Lower leg skin (tissue), 3 donors: ENCODE results near the gene HMGXB4.

Experiments used
- CTCF ChIP-seq, 3 donors: fragments of 450-650 bp; IDR thresholded peaks; one replicate each; pipeline ENCODE4 v1.5.1; 2016; ENCODE audit warnings: antibody characterized with exemption in 3 of 3, mild to moderate bottlenecking in 3 of 3, moderate library complexity in 2 of 3
- POLR2A ChIP-seq, 2 donors: fragments of 450-650 bp; IDR thresholded peaks; one replicate each; pipeline ENCODE4 v1.6.1; 2016 to 2017; ENCODE audit warnings: antibody characterized with exemption in 2 of 2, mild to moderate bottlenecking in 1 of 2, moderate library complexity in 1 of 2

GRCh38 chr22:35257002-35257320, 332 bp upstream of the HMGXB4 start:
- TF ChIP-seq CTCF (IDR thresholded peaks at IDR 0.05) (no peak), POLR2A (IDR thresholded peaks at IDR 0.05) (no peak)
